NCI-H2171 (cell line): Measurements from ENCODE around the gene NSUN6.
"Not testable (repeated sequence)": the region's sequence is repeated elsewhere in the genome, so short reads cannot be mapped to it uniquely, and the experiment has no call there.

Experiments
- DNase-seq: peaks from one replicate; lab custom pipeline; 2025; lab: John Stamatoyannopoulos, UW

NSUN6 gene

GRCh38 chr10:18659819-18660535, 8.6 kb upstream of the NSUN6 start:
- peak; percentile 7 for DNase-seq

- DNase-seq: peak; percentile 82
These were observed 7.9 kb upstream of the NSUN6 start, which contains the start of gene ARL5B for GRCh38 chr10:18659125-18659818. Gene ARL5B, plus strand, starts transcription at chr10:18659431. Its CDS starts 207 bp downstream, at chr10:18659638.

DNA sequence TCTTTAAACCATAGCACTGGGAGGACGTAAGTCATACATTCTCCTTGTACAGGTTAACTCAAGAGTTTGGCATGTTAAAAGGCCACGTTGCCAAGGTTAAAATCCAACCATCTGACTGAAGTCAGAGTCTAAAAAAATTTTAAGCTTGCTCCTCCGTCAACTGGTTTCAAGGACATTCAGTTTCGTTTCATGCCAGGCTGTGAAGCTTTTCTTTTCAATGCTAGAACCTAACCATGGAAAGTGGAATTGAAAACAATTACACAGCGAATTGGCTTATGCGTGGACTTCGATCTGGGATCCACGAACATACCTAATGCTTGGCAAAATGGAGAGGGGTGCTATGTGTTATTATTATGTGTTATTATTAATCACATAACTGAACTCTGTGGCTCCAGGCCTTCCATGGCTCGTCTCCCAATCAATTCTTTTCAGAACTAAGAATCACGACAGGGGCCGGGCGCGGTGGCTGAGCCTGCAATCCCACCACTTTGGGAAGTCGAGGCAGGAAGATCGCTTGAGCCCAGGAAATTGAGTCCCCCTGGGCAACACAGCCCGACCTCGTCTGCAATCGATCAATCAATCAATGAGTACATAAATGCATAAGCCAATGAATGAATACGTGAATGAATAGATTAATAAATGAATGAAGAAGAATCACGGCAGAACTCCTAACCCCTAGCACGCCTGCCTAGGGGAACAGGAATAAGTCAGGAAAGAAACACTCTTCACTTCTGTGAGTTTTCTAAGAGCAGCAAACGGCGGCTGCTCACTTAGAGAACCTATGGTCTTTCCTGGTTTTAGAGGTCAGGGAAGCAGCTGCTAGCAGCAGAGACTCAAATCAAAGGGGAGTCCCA, 7.1 kb upstream of the NSUN6 start:
- no peak for DNase-seq

DNA sequence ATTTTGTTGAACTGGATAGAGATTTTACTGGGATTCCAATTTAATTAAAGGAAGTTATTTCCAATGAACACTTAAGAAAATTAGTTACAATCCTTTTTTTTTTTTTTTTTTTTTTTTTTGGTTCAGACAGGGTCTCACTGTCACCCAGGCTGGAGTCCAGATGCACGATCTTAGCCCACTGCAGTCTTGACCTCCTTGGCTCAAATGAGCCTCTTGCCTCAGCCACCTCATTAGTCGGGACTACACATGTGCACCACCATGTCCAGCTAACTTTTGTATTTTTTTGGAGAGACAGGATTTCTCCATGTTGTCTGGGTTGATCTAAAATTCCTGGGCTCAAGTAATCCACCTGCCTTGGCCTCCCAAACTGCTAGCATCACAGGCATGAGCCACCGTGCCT, 5.3 kb upstream of the NSUN6 start:
- no peak for DNase-seq

- DNase-seq: no peak
These were observed 1.7 kb upstream of the NSUN6 start for GRCh38 chr10:18653112-18653511.

GRCh38 chr10:18650404-18650997, 886 bp downstream of the NSUN6 start:
- no peak for DNase-seq

DNA sequence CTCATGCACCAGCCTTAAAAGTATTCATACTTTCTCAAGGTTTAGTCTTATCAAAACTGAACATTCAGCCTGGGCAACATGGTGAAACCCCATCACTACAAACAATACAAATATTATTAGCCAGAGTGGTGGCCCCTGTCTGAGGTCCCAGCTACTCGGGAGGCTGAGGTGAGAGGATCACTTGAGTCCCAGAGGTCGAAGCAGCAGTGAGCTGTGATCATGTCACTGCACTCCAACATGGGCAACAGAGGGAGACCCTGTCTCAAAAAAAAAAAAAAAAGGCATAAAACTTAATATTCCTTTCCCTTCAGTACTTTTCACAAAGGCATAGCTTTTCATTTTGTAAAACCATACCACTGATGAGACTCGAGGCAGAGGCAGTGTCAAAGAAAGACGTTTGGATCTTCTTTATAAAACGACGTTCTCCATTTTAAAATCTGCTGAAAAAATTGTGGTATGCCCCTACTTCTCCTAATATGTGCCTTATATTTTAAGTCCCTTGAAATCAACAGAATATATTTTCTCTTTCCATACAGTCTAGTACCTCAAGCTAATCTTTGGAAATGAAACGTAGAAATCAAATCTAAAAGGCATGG, 1.9 kb downstream of the NSUN6 start:
- DNase-seq: no peak

- no peak for DNase-seq
These were observed 3.4 kb downstream of the NSUN6 start for GRCh38 chr10:18647945-18648344.

- DNase-seq: no peak
These were observed 4.2 kb downstream of the NSUN6 start for GRCh38 chr10:18647151-18647550.

GRCh38 chr10:18639719-18640118, 11.7 kb downstream of the NSUN6 start:
- DNase-seq: not testable (repeated sequence)

DNA sequence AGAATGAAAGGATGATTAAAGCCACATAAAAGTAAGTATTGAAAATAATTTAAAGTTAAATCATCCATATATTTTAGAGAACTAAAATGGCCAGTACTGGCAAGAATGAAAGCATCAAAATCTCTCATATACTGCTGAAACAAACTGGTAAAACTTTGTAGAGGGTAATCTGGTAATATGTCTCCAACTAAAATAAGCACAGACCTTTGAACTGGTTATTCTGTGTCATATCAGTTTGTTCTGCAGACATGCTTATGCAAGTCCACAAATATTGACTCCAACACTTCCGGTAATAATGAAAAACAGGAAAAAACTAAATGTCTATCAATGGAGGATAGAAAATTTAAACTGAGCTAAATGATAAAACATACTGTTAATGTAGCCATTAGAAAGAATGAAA, 14.0 kb downstream of the NSUN6 start:
- not testable (repeated sequence) for DNase-seq

DNA sequence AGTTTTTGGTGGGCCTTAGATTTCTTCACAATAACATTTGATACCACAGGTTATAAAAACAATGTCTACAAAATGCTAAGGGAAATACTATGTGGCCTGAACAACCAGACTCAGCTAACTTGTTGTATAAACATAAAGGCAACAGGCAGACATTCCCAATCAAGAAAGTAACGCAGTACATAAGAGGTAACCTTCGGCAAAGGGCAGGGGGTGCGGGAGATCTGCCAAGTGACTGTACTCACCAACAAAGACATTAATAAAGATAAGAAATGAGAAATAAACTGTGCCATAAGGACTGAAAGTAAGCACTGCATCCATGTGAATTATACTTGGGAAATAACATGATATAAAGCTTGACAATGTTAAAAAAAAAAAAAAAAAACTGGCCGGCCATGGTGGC, 15.4 kb downstream of the NSUN6 start:
- no peak for DNase-seq

- not testable (repeated sequence) for DNase-seq
These were observed 18.9 kb downstream of the NSUN6 start for GRCh38 chr10:18632500-18632899.

DNA sequence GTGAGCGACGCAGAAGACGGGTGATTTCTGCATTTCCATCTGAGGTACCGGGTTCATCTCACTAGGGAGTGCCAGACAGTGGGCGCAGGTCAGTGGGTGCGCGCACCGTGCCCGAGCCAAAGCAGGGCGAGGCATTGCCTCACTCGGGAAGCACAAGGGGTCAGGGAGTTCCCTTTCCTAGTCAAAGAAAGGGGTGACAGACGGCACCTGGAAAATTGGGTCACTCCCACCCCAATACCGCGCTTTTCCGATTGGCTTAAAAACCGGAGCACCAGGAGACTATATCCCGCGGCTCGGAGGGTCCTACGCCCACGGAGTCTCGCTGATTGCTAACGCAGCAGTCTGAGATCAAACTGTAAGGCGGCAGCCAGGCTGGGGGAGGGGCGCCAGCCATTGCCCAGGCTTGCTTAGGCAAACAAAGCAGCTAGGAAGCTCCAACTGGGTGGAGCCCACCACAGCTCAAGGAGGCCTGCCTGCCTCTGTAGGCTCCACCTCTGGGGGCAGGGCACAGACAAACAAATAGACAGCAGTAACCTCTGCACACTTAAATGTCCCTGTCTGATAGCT, 23.9 kb downstream of the NSUN6 start:
- DNase-seq: peak; percentile 47

DNA sequence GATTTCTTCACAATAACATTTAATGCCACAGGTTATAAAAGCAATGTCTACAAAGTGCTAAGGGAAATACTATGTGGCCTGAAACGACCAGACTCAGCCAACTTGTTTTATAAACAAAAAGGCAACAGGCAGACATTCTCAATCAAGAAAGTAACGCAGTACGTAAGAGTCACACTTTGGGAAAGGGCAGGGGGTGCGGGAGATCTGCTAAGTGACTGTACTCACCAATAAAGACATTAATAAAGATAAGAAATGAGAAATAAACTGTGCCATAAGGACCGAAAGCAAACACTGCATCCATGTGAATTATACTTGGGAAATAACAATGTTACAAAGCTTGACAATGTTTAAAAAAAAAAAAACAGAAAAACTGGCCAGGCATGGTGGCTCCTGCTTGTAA, 25.5 kb downstream of the NSUN6 start:
- no peak for DNase-seq

- not testable (repeated sequence) for DNase-seq
These were observed 27.7 kb downstream of the NSUN6 start for GRCh38 chr10:18623671-18624070.

GRCh38 chr10:18620856-18621255, 30.5 kb downstream of the NSUN6 start:
- no peak for DNase-seq

DNA sequence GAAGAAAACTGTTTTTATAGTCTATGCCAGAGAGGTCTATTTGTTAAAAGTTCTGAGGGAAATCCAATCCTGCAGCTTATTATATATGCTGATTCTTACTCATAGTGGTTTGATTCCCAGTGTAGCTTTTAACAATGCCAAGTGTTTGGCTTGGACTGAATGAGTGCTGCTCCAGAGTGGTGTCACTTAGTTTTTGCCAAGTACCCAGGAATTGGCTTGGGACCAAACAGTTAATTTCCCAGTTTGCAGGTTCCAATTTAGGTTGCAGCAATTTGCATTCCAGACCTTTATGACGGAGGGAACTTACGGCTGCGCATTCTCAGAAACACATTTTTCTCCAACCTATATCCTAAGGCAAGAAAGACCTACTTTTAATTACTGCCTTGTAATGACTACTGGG, 32.4 kb downstream of the NSUN6 start:
- no peak for DNase-seq

DNA sequence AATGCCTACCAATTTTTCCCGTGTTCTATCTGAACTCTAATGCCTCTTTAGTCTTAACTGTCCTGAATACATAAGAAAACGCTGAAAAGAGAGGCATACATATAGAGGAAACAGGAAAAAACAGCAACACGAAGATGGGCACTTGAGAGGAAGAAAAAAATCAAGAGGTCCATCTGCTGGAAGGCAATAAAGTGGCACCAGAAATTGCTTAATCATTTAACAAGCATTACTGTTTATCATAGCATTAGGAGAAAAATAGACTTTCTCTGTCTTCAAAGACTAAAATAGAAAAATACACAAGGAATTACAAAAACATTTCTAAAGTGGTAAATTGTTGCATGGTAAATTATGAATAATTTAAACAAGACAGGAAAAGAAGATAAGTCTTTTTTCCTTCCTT, 35.0 kb downstream of the NSUN6 start:
- DNase-seq: no peak

- DNase-seq: no peak
These were observed 35.8 kb downstream of the NSUN6 start for GRCh38 chr10:18615618-18616017.

DNA sequence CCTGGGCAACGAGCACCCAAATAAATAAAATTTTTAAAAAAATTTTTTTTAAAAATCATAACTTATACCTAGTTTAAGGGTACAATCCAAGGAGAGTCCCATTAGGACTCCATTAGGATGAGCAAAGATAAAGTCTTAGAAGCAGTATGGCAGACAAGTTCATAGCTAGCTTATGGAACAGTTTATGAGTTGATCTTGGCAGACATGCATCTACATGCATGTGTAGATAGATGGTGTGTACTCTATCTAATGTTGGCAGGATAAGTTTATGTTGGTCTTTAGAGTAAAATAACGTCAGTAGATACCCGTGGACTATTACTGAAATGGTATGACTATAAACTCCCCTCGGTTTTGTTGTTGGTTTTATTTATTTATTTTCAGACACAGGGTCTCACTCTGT, 40.2 kb downstream of the NSUN6 start:
- no peak for DNase-seq

- no peak for DNase-seq
These were observed 40.9 kb downstream of the NSUN6 start for GRCh38 chr10:18610517-18610916.
